Stimulated activated CD4-positive, alpha-beta T cell treated with anti-CD3 and anti-CD28 coated beads, Interleukin-12 subunit alpha, Interleukin-12 subunit beta, amount 100 ng/mL, for 48 hours (primary cell): ENCODE data around the gene ANO6.

Source experiments
- DNase-seq, 3 donors: peaks; one replicate each; pipeline ENCODE4 v3.0.0-alpha.2; 2020; ENCODE audit warnings: low read depth in 2 of 3, low spot score in 1 of 3

ANO6 gene

DNA sequence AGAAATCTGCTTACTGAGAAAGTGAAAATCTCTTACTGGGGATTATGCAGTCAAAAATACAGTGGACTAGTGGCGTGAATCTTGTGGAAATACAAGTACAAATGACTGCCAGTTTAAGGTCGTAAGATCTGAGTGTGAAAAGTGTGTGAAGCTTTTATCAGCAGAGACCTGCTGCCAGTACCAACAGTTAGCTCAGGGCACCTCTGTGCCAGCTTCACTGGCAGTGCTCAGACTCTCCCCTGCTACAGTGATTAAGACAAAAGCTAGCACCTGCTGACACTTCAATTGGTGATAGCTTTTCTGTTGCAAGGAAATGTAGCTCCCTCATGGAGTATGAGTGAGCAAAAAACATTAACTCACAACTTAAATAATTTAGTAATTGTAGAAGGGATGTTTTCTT is 185.1 kb downstream of the ANO6 start:
- DNase-seq = no peak

- no peak for DNase-seq
These were observed 186.4 kb downstream of the ANO6 start for GRCh38 chr12:45402288-45402687.

DNA sequence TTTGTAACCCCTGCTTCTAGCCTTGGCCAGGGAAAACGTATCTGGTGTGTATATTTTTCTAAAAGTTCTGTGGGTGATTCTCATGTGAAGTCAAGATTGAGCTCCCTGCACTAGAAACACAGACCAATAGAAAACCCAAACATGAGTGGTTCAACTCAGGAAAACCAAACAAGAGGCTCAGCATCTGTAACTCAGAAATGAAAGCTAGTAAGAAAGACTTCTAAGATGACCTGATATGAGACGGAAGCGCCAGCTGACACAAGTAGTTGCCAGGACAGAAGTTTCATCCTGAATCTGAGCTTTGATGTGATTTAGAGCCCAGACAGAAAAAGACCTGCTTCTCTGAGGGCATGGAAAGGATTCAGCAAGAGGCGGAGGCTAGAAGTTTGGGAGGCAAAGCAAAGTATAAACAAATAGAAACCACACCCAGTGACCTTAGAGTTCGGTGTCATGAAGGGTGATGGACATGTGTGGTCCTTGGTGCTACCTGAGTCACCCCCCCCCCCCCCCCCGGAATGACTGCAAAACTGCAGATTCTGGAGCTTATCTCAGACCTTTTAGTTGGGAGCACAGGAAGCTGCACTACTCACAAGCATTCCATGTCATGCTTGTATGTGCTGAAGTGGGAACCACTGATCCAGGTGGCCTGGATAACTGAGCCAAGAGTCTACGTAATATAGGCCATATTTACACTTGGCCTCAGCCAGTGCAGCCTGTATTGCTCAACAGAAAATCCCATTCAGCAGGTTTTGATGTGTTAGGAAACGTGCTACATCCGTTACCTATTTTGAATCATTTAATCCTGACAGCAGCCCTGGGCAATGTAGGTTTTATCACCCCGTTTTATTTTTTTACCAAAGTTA is 191.3 kb downstream of the ANO6 start:
- DNase-seq = no peak

DNA sequence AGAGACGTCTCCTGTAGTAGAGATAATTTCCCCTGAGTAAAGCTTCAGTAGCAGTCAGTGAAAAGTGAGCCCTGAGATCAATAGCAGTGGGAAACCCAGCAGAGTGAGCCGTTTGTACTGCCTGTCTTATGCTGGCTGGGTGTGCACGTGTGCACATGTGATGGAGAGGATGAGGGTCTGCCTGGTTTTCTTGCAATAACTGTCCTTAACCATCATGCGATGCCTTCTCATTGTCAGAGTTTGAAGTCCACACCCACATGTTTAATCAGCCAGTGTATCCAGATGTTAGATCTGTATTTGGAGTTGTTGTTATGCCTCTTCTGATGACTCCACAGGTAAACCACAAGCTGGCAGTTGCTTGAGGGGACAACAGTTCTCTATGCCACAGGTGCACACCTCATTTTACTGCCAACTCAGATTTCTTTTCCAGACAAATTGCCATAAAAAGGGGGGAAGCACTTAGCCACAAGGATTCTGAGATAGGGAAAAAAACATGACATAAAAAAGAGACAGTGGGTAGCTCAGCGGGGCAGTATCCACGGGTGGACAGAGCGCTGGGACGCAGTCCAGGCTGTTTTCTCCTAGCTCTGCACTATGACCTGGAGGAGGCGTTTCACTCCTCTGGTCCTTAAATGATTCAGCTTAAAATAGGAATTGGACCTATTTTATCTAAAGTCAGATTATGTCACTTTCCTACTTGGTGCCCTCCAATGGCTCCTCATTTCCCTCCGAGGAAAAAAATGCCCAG is 192.3 kb downstream of the ANO6 start:
- DNase-seq = no peak

GRCh38 chr12:45408729-45409114 is 192.8 kb downstream of the ANO6 start:
- DNase-seq = no peak

- DNase-seq = no peak
These were observed 194.1 kb downstream of the ANO6 start for GRCh38 chr12:45409966-45410365.

- no peak for DNase-seq
These were observed 195.7 kb downstream of the ANO6 start for GRCh38 chr12:45411626-45412025.

DNA sequence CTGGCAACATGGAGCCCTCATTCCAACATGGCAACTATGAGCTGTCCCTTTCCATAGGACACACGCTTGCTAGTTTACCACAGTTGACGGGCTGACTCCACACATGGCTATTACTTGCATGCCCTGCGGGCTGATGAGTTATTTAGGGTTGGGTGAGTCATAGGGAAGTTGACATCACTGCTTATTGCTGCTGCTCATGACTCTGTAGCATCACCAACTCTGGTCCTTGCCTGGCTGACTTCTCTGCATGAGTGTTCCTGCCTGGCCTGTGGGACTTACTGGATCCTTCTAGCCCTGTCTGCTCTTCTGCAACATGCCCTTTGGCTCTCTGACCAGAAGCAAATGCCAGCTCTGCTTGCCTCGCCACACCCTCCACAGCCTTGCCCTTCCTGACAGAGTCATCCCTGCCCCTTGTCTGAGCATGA is 199.5 kb downstream of the ANO6 start:
- DNase-seq = peak; percentile 6 to 16 (median 11)

DNA sequence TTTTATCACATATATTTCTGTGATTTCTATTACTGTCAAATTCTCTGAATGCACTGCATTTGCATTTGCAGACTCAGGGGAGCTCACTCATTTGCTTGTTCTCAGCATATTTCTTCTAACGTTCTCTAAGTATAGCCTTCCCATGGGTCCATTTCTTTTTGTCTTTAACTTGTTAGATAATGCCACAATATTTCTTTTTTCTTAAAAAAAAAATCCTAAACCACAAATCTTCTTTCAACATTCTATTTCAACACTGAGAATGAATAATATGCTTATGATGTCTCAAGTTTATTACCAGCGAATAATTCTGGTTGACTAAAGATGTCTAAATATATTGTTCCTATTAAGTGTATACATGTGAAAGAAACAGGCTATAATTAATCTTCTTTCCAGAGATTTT is 200.2 kb downstream of the ANO6 start:
- no peak for DNase-seq

GRCh38 chr12:45418520-45418919 is 202.6 kb downstream of the ANO6 start:
- DNase-seq = no peak

DNA sequence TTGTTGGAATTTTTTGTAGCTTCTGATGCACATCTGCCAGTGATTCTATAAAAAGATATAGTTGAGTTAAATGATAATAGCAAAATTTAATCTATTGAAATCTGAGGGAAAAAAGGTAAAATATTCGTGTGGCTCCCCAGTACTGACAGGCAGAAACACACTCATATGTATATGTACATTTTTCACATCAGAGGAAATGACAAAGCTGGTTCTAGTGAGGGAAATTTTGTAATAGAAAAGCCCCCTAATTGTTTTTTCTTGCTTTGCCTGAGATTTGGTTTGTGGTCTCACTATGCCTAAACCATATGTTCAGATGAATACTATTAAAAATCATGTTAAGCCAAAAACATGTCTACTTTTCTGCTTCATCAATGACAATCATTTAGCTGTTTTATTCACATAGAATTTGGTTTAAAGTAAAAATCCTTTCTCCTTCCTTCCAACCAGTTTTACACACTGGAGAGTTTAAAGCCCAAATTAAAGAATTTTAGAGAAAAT is 203.5 kb downstream of the ANO6 start:
- no peak for DNase-seq

DNA sequence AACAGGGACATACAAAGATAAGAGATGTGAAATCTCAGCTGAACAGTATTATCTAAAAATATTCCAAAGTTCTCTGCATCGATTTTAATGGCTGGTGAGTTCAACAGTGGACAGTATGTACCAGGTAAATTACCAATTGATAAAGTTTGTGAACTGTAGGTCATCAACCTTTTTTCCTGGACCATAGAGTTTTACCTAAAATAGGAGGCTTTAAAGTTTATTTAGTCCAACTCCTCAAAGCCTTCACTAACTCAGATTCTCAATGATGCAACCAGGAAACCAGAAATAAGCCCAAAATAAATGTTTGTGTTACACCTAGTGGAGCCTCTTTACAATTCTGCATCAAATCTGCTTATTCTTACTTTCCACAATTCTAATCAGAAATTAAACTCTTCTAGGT is 205.8 kb downstream of the ANO6 start:
- no peak for DNase-seq

- DNase-seq = no peak
These were observed 208.0 kb downstream of the ANO6 start for GRCh38 chr12:45423931-45424330.

DNA sequence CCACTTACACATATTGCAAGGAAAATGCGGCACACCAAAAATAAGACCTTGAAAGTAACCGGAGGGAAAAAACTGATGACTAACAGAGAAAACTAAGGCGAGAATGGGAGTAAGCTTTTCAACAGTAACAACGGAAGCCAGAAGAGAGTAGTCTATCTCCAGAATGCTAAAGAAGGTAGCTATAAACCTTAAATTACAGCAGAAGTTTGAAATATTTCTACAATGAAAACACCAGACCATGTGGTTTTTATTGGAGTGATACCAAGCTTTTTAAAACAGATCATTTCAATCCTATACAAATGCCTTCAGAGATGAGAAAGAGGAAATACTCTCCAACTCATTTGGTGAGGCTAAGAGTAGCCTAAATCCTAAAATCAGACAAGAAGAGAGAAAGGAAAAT is 209.5 kb downstream of the ANO6 start:
- DNase-seq = no peak

- no peak for DNase-seq
These were observed 210.4 kb downstream of the ANO6 start for GRCh38 chr12:45426294-45426693.

DNA sequence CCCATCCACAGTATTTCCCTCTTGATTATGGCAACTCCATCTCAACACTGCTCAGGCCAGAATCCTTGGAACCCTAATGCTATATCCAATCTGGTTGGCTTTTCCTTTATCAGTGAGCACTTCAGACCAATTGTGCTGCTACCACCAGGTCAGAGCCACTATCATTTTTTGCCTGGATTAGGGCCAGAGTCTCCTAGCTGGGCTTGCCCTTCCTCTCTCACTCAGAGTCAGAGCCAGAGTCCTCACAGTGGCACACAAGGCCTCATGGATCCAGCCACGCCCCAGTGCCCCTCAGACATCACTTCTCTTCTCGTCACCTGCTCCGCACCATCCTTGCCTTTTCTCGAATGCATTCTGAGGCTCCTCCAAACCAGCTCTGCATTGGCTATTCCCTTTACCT is 211.1 kb downstream of the ANO6 start:
- DNase-seq = no peak

GRCh38 chr12:45429831-45430230 is 213.9 kb downstream of the ANO6 start:
- no peak for DNase-seq

DNA sequence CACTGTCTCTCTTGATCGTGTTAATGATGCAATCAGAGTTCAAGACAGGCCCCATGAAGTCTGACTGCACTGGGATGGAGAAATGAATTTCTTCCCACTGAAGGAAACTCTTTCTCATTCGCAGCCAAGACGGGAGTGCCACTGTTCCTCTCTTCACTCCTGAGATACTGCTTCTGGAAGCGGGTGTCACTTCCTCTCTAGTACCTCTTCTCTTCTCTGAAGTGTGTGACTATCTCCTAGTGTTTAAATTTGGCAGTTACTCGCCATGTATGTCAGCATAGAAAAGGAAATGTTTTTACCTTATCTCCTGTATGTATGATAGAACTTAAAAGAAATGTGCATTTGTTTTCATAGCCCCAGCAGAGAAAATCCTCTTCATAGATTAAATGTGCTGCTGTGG is 215.2 kb downstream of the ANO6 start:
- no peak for DNase-seq

DNA sequence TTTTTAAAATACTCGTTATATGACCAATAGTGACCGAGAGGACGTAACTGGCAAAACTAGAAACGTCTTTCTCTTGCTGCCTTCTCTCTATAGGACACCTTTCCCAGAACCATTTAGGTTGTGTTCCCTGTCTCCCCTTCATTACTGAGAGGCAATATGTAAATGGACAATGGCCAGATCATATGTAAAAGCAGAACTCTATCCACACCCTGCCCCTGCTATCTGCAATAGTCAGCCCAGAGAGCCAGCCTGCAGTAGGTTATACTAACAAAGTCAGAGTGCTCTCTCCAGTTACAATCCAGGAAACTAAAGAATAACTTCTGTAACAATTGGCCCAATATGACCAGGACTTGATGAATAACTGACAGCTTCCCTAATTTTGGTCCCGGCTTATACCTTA is 216.8 kb downstream of the ANO6 start:
- no peak for DNase-seq

GRCh38 chr12:45433441-45433868 is 217.6 kb downstream of the ANO6 start:
- DNase-seq = no peak

- no peak for DNase-seq
These were observed 218.2 kb downstream of the ANO6 start for GRCh38 chr12:45434094-45434493.
